Sigmoid colon (tissue), 4 donors: Measurements from ENCODE around the gene TRPT1.

Source experiments
- CTCF ChIP-seq, 4 experiments: fragments of 450-650 bp in 3 of 4; fragments of 200-600 bp in 1 of 4; IDR thresholded peaks; one replicate each; pipeline ENCODE4 v1.5.1; 2016 to 2019; ENCODE audit warnings: antibody characterized with exemption in 4 of 4, mild to moderate bottlenecking in 3 of 4, moderate library complexity in 2 of 4
- POLR2A ChIP-seq, 2 donors: fragments of 450-650 bp; IDR thresholded peaks; one replicate each; pipeline ENCODE4 v1.6.1; 2016; ENCODE audit warnings: antibody characterized with exemption in 2 of 2, mild to moderate bottlenecking in 2 of 2, moderate library complexity in 2 of 2
- POLR2AphosphoS5 ChIP-seq, 4 donors: sonication (generic); formaldehyde crosslinking; IDR thresholded peaks; one replicate each; pipeline ENCODE4 v1.6.1; 2017; ENCODE audit warnings: antibody characterized with exemption in 4 of 4

- TF ChIP-seq CTCF (IDR thresholded peaks at IDR 0.05) (no peak), POLR2A (IDR thresholded peaks at IDR 0.05) (no peak), POLR2AphosphoS5 (IDR thresholded peaks at IDR 0.05) (no peak)
Observed at GRCh38 chr11:64267207-64267945, 41.4 kb upstream of the TRPT1 start.
